DND-41 (cell line): Measurements from ENCODE around the gene HSPH1.

Experiments used
- ATAC-seq: fragments of 200-7000 bp; cut with Tn5 transposase; 3 replicates; pipeline ENCODE4 v1.9.1; 2021; ENCODE audit warnings: low read depth; ENCODE audit not compliant: insufficient read depth
- DNase-seq: peaks from one replicate; pipeline ENCODE4 v3.0.0-alpha.2; 2020
- H2AFZ ChIP-seq: 2 replicates; pipeline ENCODE4 v1.6.0; 2012; ENCODE audit warnings: low read depth, low read length
- H3K27ac ChIP-seq: 2 replicates; pipeline ENCODE4 v1.5.1; 2012; ENCODE audit warnings: low read length, inconsistent platforms
- H3K27me3 ChIP-seq: fragments of 200-600 bp; sonication (generic); 2 replicates; pipeline ENCODE4 v1.6.0; 2012; ENCODE audit warnings: low read length, mild to moderate bottlenecking, inconsistent platforms; ENCODE audit not compliant: insufficient read depth, poor library complexity
- H3K36me3 ChIP-seq: 2 replicates; pipeline ENCODE4 v1.5.1; 2012; ENCODE audit warnings: low read length, inconsistent platforms; ENCODE audit not compliant: insufficient read depth
- H3K4me1 ChIP-seq: 2 replicates; pipeline ENCODE4 v1.5.1; 2012; ENCODE audit warnings: mild to moderate bottlenecking, low read length; ENCODE audit not compliant: insufficient read depth
- H3K4me2 ChIP-seq: 2 replicates; pipeline ENCODE4 v1.6.0; 2012; ENCODE audit warnings: mild to moderate bottlenecking, moderate library complexity, low read length, inconsistent platforms; ENCODE audit not compliant: insufficient read depth
- H3K4me3 ChIP-seq, 2 experiments: fragments of 200-600 bp in 1 of 2; shearing (Covaris generic) in 1 of 2; 2 replicates each; pipeline ENCODE4 v1.5.1; 2012 to 2016; ENCODE audit warnings: inconsistent platforms in 2 of 2, low read length in 2 of 2, mild to moderate bottlenecking in 2 of 2, low read depth in 1 of 2, moderate library complexity in 1 of 2
- H3K79me2 ChIP-seq: 2 replicates; pipeline ENCODE4 v1.6.0; 2012; ENCODE audit warnings: low read length, inconsistent platforms; ENCODE audit not compliant: insufficient read depth
- H3K9ac ChIP-seq: 2 replicates; pipeline ENCODE4 v1.6.0; 2012; ENCODE audit warnings: low read depth, mild to moderate bottlenecking, inconsistent platforms, low read length, moderate library complexity
- H3K9me3 ChIP-seq: 2 replicates; pipeline ENCODE4 v1.5.1; 2012; ENCODE audit warnings: low read length, moderate library complexity, mild to moderate bottlenecking, inconsistent platforms; ENCODE audit not compliant: insufficient read depth, severe bottlenecking
- H4K20me1 ChIP-seq: 2 replicates; pipeline ENCODE4 v1.6.0; 2012; ENCODE audit warnings: low read length; ENCODE audit not compliant: insufficient read depth
- EZH2 ChIP-seq: IDR thresholded peaks from 3 replicates; pipeline ENCODE4 v1.6.1; 2012; ENCODE audit warnings: borderline replicate concordance, low read depth, mild to moderate bottlenecking, moderate library complexity, low read length, inconsistent platforms; ENCODE audit not compliant: severe bottlenecking
- TF ChIP-seq, protein P1 (sequence below): IDR thresholded peaks from 2 replicates; pipeline ENCODE4 v1.5.1; 2012; ENCODE audit warnings: borderline replicate concordance, low read length, moderate library complexity, mild to moderate bottlenecking; ENCODE audit not compliant: poor library complexity, severe bottlenecking; ENCODE audit errors: extremely low read depth

HSPH1 gene

DNA sequence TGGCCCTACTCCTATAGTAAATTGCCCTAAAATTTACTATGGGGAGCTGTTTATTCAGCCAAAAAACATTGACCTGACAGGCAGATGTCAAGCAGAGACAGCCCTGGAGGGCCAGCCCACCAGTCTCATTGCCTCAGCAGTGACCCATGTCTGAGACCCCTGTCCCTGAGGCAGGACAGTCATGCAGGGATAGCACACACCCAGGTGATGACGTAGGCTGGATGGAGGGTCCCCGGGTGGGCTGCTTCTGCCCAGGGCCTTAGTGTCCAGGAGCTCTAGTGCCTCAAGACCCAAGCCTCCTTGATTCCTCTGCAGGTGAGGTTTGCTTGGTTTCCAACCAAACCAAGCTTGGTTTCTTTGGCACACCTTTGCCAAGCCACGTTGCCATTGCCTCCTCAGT, 72.1 kb downstream of the HSPH1 start:
- TF ChIP-seq EZH2 = no peak
- TF ChIP-seq, protein P1, sequence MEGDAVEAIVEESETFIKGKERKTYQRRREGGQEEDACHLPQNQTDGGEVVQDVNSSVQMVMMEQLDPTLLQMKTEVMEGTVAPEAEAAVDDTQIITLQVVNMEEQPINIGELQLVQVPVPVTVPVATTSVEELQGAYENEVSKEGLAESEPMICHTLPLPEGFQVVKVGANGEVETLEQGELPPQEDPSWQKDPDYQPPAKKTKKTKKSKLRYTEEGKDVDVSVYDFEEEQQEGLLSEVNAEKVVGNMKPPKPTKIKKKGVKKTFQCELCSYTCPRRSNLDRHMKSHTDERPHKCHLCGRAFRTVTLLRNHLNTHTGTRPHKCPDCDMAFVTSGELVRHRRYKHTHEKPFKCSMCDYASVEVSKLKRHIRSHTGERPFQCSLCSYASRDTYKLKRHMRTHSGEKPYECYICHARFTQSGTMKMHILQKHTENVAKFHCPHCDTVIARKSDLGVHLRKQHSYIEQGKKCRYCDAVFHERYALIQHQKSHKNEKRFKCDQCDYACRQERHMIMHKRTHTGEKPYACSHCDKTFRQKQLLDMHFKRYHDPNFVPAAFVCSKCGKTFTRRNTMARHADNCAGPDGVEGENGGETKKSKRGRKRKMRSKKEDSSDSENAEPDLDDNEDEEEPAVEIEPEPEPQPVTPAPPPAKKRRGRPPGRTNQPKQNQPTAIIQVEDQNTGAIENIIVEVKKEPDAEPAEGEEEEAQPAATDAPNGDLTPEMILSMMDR = no peak
- ATAC-seq (no peak), DNase-seq (no peak)
- Histone ChIP-seq H3K36me3 (no peaks in the 10 kb centered on the region), H3K9ac (no peak overlapping the region), H4K20me1 (no peaks in the 10 kb centered on the region), H3K4me3 (no peak overlapping the region), H3K4me2 (no peak overlapping the region), H3K79me2 (no peaks in the 10 kb centered on the region), H2AFZ (no peak overlapping the region), H3K9me3 (no peaks in the 10 kb centered on the region), H3K27me3 (peaks cover 24% of the 10 kb centered on the region), H3K4me1 (no peaks in the 10 kb centered on the region), H3K27ac (no peak overlapping the region)

DNA sequence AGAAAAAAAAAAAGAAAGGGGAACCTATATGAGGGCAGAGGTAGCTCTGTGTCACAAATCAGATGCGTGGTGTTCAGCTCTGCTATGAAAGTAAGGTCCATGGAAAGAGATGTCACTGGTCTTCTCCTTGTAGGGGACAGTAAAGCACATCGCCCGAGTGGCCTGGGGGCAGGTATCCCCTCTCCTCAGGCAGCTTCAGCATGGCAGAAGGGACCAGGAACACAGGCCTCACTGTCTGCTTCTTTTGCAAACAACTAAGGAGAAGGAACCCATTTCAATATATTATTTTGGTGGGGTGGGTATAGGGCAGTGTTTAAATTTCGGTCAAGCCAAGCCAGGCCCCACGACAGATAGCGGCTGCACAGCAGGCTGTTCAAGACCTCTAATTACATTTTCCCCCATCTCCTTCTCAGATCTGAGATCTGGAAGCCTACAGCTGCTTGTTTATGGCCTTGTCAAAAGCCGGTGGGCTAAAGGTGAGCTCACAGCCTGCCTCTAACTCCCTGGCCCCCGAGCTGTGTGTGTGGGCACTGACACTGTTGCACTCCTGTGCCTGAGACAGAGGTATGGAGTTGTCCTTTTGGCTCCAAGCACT, 72.8 kb downstream of the HSPH1 start:
- no peaks in the 10 kb centered on the region for H3K79me2 ChIP-seq
- no peak overlapping the region for H3K27ac ChIP-seq
- H2AFZ ChIP-seq = no peak overlapping the region
- no peak overlapping the region for H3K4me2 ChIP-seq
- no peak for DNase-seq
- H3K9ac ChIP-seq = no peak overlapping the region
- H4K20me1 ChIP-seq = no peaks in the 10 kb centered on the region
- H3K4me3 ChIP-seq = no peak overlapping the region
- no peak for ATAC-seq
- H3K4me1 ChIP-seq = no peaks in the 10 kb centered on the region
- H3K27me3 ChIP-seq = peaks cover 29% of the 10 kb centered on the region
- H3K9me3 ChIP-seq = no peaks in the 10 kb centered on the region
- TF ChIP-seq, protein P1 = no peak
- TF ChIP-seq EZH2 = no peak
- no peaks in the 10 kb centered on the region for H3K36me3 ChIP-seq
